ENCODE results near the gene ENDOD1.
A peak's percentile ranks its signal among the peaks of the same experiment; 100 is the strongest.
"Not testable (repeated sequence)": the region's sequence is repeated elsewhere in the genome, so short reads cannot be mapped to it uniquely, and the experiment has no call there.

ENDOD1 gene

DNA sequence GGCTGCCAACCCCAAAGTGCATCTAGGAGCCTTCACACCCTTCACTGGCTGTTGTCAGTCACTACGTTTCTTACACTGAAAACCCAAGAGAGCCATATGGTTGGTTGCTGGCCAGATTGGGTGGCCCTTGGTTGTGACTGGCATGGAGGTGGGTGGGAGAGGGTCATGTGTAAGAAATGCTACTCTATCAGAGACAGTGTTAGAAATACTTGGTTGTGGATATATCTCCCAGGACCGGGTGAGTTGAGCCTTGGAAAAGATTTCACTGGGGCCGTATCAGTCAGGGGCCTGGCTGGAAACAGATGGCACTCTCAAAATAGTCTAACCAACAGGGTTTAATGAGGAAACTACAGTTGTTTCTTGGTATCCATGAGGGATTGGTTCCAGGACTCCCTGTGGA is 15.2 kb downstream of the ENDOD1 start:
- no peak for DNase-seq

DNA sequence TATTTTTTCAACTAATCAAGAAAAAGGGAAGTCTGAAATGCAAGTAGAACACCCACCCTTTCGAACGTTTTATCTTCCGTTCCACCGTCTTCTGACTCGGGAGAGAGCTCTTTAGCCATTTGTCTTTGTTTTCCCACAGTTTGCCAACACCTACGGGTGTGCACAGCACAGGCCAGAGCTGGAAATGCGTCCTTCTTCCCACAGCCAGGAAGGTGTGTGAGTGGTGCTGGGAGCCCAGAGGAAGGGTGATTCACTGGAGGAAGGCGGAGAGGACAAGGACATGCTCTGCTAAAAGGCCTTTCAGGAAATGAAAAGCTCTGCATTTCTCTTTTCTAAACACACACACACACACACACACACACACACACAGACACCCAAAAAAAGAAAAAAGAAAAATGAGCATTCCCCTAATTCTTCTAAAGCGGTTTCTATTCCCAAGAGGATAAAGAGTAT is 18.5 kb downstream of the ENDOD1 start:
- DNase-seq: peak; percentile 75

DNA sequence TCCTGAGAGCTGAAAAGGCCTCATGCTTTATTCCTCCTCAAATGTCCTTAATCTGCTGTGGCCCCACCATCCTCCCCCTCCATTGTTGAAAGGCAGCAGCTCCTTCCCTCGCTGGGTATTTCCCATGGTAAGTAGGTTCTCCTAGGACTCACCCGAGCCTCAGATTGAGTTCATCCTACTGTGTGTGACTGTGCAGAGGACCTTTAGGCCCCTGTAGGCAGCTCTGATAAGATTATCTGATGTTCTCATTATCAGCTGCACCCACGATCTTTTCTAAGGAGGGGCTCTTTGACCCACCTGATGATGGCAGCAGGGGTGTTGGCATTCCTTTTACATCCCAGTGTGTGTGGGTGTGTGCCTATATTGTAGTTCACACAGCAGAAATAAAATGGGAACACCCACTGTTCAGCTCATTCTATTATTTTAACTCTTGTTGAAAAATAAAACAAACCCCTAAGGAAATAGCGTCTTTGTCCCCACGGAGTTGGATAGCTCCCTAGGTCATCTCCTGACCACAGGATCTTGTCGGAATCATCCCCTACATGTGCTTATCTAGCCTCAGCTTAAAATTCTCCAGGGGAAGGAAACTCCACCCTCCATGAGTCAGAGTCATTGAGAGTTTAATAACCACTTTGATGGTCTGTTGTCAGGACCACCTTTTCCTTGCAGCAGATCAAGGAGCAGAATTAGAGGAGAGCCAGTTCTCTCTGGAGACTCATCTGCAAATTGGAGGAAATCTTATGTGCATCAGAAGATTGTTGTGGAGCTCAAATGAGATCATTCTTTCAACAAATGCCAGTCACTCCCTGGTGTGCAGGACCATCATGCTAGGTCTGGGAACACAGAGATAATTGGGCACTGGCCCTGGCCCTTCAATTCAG is 19.3 kb downstream of the ENDOD1 start:
- DNase-seq: peak; percentile 61

- DNase-seq: not testable (repeated sequence)
These were observed 21.8 kb downstream of the ENDOD1 start for GRCh38 chr11:95111471-95111870.

- DNase-seq: no peak
These were observed 22.4 kb downstream of the ENDOD1 start for GRCh38 chr11:95111923-95112540.

DNA sequence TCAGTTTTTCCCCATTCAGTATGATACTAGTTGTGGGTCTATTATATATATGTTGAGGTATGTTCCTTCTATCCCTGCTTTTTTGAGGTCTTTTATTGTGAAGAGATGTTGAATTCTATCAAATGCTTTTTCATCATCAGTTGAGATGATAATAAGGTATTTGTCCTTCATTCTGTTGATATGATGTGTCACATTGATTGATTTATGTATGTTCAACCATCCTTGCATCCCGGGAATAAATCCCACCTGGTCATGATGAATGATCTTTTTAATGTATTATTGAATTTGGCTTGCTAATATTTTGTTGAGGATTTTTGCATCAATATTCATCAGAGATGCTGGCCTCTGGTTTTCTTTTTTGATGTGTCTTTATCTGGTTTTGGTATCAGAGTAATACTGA is 26.0 kb downstream of the ENDOD1 start:
- DNase-seq: no peak

DNA sequence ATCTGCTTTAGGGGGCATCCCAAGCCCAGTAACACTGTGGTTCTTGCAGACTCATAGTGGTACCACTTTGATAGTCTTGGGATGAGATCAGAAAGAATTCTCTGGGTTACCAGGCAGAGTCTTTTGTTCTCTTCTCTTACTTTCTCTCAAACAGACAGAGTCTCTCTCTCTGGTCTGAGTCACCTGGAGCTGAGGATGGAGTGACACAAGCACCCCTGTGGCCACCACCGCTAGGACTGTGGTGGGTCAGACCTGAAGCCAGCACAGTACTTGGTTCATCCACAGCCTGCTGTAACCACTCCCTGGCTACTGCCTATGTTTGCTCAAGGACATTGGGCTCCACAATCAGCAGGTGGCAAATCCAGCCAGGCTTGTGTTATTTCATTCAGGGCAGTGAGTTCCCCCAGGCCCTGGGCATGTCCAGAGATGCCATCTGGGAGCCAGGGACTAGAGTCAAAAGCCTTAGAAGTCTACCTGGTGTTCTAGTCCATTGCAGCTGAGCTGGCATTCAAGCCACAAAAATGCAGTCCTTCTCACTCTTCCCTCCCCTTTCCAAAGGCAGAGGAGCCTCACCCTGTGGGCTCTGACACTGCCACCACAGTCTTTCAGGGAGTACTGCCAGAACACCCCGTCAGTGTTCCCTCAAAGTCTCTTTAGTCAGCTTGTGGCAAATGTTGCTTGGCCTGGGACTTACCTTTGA is 29.9 kb downstream of the ENDOD1 start:
- DNase-seq: no peak

- DNase-seq: no peak
These were observed 32.1 kb downstream of the ENDOD1 start for GRCh38 chr11:95121698-95122097.

DNA sequence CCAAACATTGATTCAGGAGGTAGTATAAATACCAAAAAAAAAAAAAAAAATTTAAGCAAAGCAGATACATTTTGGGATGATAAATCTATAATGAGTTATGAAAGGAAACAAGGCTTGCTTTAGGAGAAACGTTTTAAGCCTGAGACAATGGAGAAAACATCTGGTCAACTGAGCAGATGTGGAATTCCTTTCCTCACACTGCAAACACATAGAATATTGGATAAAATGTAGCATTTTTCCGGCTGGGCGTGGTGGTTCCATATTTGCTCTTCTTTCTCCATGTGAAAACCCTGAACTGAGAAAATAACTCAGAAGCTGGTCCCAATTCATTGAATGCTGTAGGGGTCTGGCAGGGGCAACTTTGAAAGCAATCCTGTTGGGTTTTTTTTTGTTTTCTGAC is 33.9 kb downstream of the ENDOD1 start:
- DNase-seq: no peak

DNA sequence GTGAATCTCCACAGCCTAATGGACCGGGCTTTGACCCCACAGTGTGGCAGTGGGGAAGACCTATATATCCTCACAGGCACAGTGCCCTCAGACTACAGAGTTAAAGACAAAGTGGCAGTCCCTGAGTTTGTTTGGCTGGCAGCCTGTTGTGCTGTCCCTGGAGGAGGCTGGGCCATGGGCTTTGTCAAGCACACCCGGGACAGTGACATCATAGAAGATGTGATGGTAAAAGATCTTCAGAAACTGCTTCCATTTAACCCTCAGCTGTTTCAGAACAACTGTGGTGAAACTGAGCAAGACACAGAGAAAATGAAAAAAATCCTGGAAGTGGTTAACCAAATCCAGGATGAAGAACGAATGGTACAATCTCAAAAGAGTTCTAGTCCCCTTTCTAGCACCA is 39.0 kb downstream of the ENDOD1 start:
- no peak for DNase-seq

GRCh38 chr11:95132956-95133355 is 43.3 kb downstream of the ENDOD1 start:
- DNase-seq: no peak

GRCh38 chr11:95134491-95134890 is 44.8 kb downstream of the ENDOD1 start:
- DNase-seq: peak; percentile 75

DNA sequence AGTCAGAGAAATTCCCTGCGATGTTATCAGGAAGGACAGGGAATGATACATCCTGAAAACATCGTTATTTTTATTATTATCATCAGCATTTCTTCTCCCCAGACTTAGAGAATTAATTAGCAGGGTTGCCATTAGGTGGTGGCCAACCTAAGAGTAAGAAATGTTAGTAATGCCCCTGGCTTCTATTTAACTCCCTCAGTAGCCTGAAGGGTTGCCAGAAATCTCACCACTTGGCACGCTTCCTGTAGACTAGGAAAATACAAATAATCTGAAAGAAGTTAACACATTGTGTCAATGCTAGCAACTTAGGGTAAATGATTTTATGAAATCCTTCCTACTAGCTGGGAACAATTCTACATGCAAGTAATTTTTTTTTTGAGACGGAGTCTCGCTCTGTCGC is 45.5 kb downstream of the ENDOD1 start:
- DNase-seq: peak; percentile 38

GRCh38 chr11:95135880-95136279 is 46.2 kb downstream of the ENDOD1 start:
- DNase-seq: no peak

DNA sequence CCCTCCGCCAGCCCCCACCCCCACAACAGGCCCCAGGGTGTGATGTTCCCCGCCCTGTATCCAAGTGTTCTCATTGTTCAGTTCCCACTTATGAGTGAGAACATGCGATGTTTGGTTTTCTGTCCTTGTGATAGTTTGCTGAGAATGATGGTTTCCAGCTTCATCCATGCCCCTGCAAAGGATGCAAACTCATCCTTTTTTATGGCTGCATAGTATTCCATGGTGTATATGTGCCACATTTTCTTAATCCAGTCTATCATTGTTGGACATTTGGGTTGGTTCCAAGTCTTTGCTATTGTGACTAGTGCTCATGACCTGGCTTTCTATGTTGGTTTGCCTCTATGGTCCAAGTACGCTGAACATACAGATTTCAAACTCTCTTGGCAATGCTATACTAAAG is 47.1 kb downstream of the ENDOD1 start:
- DNase-seq: not testable (repeated sequence)

GRCh38 chr11:95137299-95137698 is 47.7 kb downstream of the ENDOD1 start:
- DNase-seq: no peak

DNA sequence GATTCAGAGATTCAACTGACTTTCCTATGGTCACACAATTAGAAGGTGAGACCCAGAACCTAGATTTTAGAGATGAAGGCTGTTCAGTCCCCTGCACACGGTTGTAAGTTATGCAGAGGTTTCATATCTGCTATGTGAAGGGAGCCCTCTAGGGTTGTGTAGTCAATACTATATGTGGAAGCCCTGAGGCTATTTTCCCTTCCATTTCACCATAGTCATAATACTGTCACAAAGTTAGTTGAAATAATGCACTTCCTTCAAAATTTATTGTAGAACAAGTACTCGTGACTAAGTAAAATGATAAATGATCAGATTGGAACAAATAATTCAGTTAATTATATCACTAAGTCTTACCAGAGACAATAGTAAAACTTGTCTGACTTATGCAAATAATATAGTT is 48.8 kb downstream of the ENDOD1 start:
- DNase-seq: no peak

- no peak for DNase-seq
These were observed 50.9 kb downstream of the ENDOD1 start for GRCh38 chr11:95140397-95141033.

GRCh38 chr11:95142431-95142830 is 52.8 kb downstream of the ENDOD1 start:
- DNase-seq: no peak

DNA sequence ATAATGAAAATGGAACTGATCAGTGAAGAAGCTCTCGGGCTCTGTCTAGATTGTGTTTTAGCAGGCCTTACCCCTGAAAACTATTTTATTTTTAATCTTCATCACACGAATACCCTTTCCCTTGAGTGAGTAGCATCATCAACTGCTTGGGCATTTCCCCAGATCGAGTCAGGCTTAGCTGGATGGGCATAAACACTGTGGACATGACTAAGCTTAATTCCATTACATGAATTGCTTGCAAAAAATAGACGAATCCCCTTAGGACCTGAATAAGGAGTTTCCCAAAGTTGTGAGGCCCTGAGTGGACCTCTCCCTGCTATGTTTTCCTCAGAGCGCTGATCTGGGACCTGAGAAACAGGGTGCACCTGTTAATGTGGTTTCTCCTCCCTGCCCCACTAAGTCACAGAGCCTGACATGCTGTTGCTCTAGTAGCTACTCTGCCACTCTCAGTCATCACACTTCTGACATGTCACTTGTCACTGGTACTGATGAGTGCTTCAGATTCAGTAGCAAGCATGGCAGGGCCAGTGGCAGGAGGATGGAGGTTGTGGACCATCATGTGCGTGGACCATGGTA is 53.5 kb downstream of the ENDOD1 start:
- peak; percentile 64 for DNase-seq

DNA sequence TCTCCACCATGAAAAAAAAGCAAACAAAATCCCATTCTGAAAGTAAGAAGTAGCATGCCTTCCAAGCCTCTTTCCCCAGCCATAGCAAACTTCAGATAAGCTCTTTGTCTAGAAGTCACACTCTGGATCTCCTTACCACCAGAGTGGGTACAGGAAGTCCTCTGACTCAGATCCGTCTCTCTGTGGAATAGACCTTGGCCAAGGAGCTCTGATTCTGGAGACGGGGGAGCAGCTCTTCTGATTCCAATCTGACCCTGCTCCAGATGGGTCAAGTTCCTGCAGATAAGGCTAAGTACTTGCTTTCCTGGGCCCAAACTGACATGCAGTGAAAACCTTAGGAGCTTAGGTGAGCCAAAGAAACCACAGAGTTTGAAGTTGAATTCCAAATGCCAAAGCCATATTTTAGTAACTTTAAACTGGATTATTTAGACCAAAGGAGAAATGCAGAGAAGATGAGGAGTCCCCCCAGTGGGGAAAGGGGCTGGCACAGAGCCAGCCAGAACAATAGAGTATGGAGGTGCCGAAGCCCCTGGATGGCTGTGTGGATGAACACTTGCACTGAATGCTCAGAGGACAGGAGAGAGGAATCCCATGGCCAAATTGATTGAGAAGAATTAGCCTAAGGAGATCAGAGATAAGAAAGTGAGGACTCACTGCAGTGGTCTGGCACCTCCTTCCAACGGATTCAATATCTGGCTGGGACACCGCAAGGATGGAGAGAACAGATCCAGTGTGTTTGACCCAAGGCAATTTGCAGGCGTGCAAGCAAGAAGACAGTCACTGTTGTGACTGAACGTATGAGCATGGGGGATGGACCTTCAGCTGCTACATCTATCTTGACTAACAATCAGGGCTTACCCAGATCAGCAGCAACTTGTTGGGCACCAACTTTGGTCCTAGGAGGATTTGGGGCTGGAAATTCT is 54.9 kb downstream of the ENDOD1 start:
- DNase-seq: no peak
